HG03159 (cell line): ENCODE measurements around the gene TAS1R2.
"Not testable (repeated sequence)": the region's sequence is repeated elsewhere in the genome, so short reads cannot be mapped to it uniquely, and the experiment has no call there.

Source experiments
- ATAC-seq: cut with Tn5 transposase; IDR thresholded peaks from one replicate; pipeline ENCODE4 v1.9.1; 2021; ENCODE audit warnings: mild to moderate bottlenecking, moderate library complexity; ENCODE audit not compliant: unreplicated experiment

The TAS1R2 gene

DNA sequence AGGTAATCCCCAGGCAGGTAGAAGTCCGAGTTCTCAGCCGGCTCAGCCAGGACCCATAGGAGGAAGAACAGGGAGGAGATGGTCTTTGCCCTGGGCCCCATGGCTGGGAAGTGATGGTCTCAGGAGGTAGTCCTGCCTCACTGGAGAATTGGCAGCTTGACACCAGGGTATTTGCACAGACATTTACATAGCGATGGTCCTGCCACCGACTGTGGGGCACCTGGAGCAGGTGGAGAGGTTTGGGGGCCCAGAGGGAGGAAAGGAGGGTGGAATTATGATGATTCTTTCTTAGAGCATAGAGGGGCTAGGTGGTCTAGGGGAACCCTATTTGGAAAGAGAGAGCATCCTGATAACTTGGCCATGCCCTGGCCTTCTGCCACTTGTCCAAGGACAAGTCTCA lies at the start of gene TAS1R2:
Gene TAS1R2 (minus strand): TSS at position 101 of the 400 bp plus-strand sequence. CDS start 0 bp downstream, at position 101.
- no peak for ATAC-seq

DNA sequence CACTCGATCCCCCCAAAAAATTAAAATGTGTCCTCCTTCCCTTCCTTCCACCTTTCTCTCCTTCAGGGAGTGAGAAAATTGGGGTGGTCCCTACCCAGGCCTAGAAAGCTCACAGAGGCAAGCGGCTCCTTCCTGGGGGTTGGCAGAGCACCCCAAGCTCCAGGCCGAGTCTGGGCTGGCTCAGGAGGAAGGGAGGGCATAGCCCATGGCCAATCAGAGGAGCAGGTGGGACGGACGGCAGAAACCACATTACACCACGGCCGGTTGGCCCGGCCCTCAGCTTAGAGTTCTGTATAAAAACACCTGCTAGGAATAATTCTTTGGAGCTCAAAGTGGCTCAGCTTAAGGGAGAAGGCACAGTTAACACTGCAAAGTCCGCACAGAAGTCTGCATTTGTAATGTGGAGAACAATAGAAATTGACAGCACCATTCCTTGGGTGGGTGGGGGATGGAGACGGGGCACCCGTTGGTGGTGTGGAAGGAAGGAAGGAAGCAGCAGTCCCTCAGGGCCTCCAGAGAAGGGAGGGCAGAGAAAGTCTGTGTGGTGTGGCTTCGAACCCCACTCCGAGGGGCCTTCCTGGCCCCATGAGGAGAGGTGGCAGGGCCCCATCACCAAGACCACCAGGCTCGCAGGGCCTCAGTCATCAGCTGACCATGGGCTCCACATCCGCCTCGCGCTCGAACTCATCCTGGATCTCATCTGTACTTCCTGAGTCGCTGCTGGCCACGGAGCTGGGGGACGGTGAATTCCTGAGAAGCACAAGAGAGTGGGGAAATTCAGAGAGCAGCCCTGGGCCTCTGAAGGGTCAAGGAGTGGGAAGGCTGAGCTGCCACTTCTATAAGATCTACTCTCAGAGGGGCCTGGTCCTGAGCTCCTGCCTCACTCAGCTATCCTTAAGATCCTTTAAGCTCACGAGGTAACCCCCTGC lies 48.7 kb upstream of the TAS1R2 start:
- no peak for ATAC-seq

DNA sequence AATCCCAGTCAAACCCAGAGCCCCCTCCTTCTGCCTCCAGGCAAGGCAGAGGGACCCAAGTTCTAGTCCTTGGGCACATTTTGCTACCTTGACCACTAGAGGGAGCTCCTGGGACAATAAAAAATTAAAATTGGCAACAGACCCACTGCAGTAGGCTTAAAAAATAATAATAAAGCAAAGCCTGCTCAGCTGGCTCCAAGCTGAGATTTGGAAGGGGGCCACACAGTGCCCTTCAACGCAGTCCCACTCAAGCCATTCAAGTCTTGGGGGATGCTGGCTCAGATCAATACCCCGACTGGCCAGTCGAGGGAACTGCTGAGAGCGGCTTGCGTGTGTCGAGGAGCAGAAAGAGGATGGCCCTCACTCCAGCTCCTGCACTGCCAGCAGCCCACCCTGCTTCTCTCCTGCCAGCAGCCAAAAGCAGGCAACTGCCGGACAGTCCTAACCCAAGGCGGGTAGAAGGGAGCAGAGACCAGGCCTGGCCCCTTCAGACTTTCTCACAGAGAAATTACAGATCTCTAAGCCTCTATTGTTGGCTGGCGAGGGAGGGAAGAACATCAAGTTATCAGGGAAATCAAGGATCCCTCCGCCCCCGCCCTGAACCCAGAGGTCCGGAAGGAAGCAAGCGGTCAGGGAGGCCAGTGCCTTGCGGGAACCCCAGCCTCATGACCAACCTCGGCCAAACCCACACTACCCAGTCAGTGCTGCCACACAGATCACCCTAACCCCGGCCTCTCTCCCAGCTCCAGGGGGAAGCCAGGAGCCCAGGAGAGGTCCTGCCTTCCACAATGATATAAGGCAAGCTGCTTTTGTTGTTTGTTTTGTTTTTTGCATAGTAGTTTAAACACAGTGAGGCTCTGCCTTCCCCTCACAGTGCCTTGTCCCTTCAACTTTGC lies 47.8 kb upstream of the TAS1R2 start:
- no peak for ATAC-seq

DNA sequence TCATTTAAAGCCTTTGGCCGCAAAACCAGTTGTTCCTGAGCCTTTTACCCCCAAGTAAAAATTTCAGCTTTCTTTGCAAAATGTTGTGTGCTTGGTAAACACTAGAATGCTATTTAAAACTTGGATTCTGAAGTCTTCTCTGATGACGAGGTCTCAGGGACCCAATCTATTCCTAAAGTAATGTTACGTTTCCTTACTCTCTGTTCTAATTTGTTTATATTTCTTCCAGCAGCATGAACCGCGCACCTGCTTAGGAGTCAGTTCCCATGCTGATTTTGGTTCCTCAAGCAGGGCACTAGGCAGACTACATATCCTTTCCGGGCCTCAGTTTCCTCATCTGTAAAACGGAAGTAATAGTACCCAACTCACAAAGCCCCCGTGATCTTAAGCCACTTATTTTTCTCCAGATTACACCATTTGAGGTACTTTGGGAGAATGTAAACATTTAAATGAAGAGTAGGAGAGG lies 43.9 kb upstream of the TAS1R2 start:
- ATAC-seq = no peak

DNA sequence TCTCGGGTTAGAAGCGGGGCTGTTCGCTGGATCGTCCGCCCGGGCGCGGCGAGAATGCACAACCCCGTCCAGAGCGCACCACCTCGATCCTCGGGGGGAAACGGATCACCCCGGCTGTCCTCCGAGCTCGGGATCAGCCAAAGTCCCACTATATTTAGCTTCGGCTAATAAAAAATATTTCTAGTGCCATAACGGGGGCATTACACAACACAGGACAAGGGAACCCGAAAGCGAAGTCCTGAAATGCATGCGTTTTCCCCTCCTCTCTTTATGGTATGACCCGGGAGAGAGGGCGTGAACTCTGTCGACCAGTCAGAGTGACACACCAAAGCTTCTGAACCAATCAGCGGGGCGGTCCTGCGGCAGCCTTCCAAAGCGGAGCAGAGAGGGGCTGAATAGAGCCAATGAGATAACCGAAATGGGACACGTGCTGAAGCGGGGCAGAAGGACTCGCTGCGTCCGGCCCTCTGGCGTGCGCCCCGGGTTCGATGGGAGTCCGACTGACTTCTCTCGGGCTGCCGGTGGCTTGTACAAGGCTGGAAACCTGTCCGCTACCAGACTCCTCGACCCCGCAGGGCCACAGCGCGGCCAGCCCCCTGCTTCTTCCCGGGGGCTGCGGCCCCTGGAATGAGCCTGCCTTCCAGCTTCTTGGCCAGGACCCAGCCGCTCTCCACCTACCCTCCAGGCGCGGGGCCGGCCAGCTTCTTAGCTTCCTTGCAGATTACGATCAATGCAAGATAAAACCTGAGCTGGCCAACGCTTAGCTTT lies 43.2 kb upstream of the TAS1R2 start, which contains the start of gene ALDH4A1:
Gene ALDH4A1 (minus strand): TSS at position 33 of the 768 bp plus-strand sequence. CDS start 32 bp downstream, at position 1.
- peak; percentile 94 for ATAC-seq

DNA sequence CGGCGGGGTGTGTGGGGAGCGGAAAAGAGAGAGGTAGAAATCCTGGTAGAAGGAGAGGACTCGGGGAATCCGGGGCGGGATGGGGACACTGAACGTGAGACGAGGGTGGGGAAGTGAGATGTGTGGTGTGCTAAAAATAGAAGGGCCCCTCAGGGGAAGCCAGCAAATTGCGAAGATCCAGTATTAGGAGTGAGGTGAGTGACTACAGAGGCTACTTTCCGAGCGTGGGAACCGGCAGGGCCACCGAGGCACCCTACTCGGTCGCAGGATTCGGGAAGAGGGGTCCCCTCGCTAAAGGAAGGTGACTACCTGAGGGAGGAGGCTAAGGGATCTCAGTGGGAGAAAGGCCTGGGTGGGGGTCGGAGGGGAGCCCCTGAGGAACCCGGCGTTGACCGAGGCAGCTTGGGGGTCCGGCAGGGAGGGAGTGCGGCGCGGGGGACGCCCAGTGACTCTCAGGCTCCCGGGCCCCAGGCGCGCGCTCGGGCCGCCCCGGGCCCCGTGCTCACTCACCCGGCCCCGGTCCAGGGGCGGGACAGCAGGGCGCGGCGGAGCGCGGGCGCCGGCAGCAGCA lies 42.6 kb upstream of the TAS1R2 start:
- ATAC-seq = peak; percentile 4

DNA sequence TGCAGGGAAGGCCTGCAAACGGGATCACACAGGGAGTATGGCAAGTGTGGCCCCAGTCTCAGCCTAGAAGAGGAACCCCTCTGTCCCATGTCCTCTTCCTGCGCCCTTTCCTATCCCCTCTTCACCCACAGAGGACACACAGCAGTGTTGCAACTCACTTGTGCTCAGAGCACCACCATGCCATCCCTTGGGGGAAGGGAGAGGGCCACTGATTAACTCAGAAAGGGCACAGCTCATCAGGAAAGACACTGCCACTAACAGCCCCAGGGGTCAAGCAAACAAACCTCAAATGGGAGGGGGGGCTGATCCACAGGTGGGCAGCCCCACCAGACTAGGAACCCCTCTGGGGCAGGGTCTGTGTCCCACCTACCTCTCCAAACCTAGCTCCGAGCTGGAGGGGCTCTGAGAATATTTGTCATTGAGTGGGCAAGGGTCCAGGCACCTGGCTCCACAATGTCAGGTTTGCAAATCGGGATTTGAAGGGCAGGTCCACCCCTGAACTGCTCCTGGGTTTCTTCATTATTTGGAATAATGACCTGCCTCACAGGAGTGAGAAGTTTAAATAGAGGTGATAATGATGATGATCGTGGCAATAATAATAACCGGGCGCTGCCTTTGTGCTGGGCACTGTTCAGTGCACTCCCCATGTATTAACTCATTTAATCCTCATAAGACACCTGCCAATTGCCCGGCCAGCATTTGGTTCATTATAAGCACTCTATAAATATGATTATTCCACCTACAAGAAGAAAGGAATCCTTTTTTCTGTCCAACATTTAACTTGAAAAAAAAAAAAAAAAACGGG lies 41.9 kb upstream of the TAS1R2 start:
- ATAC-seq = no peak

DNA sequence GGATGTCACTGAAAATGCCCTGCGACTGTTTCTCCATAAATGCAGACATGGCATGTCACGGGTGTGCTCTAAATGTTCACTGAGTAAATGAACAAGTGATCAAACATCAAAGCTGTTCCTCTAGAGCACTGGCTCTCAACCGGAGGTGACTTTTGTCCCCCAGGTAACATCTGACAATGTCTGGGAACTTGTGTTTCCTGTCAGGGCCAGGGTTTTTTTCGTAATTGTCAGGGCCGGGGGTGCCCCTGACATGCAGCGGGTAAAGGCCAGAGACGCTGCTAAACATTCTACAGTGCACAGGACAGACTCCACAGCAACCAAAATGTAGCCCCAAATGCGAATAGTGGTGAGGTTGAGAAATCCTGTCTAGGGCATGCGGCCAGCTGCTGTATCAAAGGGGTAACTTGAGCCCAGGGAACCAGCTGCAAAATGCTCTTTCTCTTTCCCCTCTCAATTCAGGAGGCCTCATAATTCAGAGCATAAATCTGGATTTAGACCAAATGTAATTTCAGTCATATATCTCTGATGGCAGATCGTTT lies 40.9 kb upstream of the TAS1R2 start:
- ATAC-seq = no peak

DNA sequence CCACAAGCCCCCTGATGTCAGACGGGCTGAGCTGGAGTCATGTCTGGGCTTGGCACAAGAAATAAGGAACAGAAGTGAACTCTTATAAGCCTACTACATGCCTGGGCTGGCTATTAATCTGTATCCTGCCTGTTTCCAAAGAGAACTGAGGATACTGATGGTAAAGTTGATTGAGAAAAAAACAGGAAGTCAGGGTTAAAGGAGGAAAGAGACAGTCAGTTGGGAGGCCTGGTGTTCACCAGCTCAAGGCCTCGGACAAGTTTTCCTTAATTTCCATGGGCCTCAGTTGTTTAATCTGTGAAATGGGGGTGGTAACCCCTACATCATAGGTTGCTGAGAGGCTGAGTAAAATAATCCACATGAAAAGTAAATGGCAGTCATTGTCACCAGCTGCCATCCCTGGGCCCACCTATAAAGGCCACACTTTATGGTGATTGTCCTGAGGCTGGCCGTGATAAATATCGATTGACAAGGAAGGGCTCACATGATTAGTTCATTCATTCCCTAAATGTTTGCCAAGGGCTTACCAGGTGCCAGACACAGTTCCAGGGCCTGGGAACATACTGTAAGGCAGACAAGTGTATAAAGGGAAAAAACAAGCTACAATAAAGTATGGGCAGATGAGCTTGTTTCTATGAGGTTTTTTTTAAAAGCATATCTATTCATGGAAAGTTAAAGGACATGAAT lies 40.0 kb upstream of the TAS1R2 start:
- ATAC-seq = no peak

DNA sequence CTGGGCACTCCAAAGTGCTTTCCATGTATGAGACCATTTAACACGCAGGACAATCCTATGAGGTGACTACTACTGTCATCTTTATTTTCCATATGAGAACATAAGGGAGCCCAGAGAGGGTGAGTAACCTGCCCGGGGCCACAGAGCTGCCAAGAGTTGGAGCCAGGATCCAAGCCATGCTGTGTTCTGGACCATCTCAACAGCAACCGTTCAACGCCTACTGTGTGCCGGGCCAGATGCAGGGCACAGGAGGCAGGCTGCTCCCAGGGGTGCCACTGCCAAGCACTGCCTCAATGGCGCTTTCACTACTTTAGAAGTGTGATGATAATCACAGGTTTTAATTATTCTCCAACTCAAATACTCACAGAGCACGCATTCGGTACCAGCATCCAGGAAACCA lies 39.1 kb upstream of the TAS1R2 start:
- no peak for ATAC-seq

DNA sequence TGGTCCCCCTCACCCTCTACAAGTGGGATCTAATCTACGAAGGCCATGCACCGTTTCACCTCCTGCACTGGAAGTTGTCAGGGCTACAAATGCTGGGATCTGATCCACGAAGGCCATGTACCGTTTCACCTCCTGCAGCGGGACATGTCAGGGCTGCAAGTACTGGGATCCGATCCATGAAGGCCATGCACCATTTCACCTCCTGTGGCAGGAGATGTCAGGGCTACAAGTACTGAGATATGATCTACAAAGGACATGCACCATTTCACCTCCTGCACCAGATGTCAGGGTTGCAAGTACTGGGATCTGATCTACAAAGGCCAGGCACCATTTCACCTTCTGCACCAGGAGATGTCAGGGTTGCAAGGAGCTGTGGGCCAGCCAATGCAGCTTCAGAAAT lies 35.9 kb upstream of the TAS1R2 start:
- no peak for ATAC-seq

DNA sequence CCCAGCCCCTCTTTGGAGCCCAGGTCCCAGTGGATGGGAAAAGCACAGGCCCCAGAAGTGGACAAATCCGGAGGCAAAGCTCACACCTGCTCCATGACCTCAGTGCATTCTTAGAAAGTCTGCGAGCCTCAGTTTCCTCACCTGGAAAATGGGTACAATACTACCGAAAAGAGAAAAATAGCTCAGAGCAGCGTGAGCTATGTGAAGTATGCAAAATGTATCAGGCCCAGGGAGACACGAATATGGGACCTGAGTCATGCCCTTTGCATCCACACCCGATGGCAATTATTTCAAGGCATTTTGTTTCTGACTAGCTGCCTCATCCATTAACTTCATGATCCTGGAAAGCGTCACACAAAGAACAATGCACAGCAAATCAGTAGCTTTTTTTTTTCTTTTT lies 33.7 kb upstream of the TAS1R2 start:
- ATAC-seq = no peak

DNA sequence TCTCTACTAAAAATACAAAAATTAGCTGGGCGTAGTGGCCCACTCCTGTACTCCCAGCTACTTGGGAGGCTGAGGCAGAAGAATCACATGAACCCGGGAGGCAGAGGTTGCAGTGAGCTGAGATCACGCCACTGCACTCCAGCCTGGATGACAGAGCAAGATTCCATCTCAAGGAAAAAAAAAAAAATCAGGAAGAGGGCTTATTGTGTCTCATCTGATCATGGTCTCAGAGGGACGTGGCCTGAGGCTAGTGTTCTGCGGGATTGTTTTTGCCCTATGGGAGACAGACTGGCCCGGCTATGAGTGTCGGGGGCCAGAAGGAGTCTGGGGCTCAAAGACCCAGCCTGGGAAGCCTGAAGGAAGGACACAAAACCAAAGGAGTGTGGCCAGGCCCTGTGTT lies 32.4 kb upstream of the TAS1R2 start:
- not testable (repeated sequence) for ATAC-seq

DNA sequence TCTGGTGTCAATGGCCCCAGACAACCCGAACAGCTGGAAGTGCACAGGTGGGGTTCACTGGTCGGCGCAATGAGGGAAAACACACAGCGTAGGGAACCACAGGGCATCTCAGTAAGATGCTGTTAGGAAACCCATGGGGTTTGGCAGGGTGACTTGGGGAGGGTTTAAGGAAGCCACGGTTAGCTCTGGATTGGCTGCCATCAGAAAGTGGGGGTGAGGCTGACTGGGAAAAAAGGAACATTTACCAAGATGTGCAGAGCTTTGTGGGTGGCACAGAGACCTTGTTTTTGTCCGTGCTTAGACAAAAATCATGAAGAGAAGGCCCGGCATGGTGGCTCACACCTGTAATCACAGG lies 31.9 kb upstream of the TAS1R2 start:
- ATAC-seq = no peak

DNA sequence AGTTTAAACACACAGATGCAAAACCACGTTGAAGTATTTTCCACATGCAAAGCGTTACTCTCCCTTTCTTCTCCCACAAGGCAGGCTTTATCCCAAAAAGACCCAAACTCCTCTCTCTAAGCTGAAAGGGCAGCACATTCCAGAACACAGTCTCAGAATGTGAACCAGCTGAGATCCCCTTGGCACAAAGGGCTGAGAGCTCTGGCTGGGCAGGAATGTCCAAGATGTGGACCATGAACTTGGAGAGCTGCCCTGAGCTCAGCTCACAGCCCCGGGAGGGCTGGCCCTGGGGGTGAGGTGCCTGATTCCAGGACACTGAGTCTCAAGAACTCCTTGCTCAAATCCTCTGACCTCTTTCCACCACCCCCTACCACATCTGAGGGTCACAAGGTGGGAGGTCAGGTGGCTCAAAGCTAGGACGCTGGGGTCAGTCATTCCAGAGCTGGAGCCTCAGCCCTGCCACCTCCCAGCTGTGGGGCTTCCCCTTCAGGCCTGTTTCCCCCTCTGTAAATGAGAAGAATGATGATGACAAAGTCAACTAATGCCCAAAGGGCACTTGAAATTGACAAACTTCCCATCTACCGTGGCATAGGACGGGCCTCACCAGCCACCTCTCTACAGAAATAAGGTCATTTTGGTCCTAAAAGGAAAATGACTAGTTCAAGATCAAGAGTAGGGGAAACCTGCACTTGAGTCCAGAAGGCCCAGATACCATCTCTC lies 31.4 kb upstream of the TAS1R2 start:
- ATAC-seq = no peak

DNA sequence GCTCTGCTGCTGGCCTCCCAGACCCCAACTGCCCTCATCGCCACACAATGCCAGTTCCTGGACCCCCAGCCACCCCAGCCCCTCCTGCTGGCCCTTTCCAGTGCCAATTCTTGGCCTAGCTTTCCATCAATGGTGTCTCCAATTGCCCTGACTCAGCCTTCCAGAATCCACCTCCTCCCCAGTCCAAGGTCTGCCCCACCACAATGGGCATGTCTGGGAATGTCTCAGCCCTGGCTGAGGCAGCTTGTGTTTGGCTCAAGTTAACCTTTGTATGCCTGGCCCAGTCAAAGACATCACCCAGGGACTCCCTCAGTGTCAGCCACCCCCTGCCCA lies 26.5 kb upstream of the TAS1R2 start:
- no peak for ATAC-seq

DNA sequence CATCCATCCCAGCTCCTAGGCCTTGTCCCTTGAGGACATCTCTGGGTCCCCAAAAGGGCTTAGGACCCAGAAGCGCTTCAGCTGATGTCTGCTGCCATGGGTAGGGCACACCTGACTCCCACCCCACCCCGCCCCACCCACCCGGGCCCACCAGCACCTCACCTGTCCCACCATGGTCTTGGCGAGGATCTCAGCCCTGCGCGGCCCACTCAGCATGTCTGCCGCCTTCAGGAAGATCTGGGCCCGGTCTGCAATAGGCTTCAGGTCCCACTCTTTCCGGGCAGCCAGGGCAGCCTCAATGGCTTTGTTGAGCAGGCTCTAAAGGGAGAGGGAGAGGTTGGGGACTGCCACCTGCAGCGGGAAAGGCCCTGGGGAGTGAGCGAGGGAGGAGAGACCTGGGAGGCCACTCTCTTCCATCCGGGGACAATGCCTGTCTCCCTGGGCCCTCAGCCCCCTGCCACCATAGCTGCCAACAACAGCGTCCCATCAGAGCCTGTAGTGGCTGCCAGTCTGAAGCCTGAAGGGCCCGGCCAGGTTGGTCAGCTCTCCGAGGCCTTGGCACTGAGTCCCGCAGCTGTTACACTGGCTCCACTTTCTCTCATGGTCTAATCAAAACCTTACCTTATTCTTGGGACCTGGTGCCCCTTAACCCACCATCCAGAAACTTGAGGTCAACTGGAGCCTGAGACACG lies 26.0 kb upstream of the TAS1R2 start:
- ATAC-seq = no peak

DNA sequence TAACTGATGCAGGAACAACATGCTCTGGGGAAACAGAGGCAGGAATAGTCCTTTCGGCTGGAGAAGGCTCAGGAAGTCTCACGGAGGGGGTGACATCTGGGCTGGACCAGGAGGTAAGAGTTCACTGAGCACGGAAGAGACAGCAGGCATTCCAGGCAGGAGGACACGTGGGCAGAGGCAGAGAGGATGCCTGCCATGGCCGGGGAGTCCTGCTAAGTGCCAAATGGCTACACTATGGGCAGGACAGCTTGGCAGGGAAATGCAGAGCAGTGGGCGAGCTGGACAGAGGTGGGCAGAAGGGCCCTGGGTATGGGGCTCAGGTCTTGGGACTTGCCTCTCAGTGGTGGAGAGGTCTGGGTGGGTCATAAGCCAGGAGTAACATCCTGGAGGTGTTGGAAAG lies 25.3 kb upstream of the TAS1R2 start:
- ATAC-seq = no peak
